NCI-H446 (cell line): ENCODE data around the gene KCNJ18.
"Not testable (repeated sequence)": the region's sequence is repeated elsewhere in the genome, so short reads cannot be mapped to it uniquely, and the experiment has no call there.

ENCODE experiments used
- DNase-seq, 2 experiments: peaks; one replicate each; lab custom pipeline; 2025; lab: John Stamatoyannopoulos, UW

Gene KCNJ18

DNA sequence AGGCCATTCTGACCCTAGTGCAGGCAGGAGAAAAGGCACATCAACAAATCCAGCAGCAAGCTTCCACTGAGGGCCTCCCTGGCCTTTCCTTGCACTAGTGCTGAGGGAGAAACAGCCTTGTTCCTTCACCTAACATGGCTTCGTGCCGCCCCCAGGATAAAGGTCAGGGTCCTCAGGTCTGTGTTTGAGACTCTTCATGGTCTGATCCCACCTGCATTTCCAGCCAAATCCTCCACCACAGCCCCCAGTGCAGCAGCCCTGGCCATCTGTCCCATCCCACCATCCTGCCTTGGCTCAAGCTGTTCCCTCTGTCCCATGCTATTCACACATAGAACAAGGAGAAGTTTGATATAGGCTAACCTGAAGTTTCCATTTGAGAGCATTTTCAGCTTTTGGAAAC, 20.9 kb upstream of the KCNJ18 start:
- not testable (repeated sequence) for DNase-seq

DNA sequence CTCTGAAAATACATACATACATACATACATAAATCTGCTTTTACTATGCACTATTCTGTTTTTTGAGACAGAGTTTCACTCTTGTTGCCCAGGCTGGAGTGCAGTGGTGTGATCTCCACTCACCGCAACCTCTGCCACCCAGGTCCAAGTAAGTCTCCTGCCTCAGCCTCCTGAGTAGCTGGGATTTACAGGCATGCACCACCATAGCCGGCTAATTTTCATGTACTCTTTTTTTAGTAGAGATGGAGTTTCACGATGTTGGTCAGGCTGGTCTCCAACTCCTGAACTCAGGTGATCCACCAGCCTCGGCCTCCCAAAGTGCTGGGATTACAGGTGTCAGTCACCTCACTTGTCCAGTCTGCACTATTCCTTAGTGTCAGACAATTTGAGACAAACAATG, 20.5 kb upstream of the KCNJ18 start:
- DNase-seq, result not testable (repeated sequence)

- DNase-seq, result not testable (repeated sequence)
Observed at GRCh38 chr17:21673451-21674241, 18.7 kb upstream of the KCNJ18 start.

- DNase-seq, result no peak
Observed at GRCh38 chr17:21674242-21674731, 18.0 kb upstream of the KCNJ18 start.

- not testable (repeated sequence) for DNase-seq
Observed at GRCh38 chr17:21674891-21675738, 17.2 kb upstream of the KCNJ18 start.

- not testable (repeated sequence) for DNase-seq
Observed at GRCh38 chr17:21675739-21676130, 16.6 kb upstream of the KCNJ18 start.

GRCh38 chr17:21676281-21677111, 15.8 kb upstream of the KCNJ18 start:
- DNase-seq, result no peak

- no peak for DNase-seq
Observed at GRCh38 chr17:21677126-21677910, 15.0 kb upstream of the KCNJ18 start.

- no peak for DNase-seq
Observed at GRCh38 chr17:21677911-21678310, 14.4 kb upstream of the KCNJ18 start.

DNA sequence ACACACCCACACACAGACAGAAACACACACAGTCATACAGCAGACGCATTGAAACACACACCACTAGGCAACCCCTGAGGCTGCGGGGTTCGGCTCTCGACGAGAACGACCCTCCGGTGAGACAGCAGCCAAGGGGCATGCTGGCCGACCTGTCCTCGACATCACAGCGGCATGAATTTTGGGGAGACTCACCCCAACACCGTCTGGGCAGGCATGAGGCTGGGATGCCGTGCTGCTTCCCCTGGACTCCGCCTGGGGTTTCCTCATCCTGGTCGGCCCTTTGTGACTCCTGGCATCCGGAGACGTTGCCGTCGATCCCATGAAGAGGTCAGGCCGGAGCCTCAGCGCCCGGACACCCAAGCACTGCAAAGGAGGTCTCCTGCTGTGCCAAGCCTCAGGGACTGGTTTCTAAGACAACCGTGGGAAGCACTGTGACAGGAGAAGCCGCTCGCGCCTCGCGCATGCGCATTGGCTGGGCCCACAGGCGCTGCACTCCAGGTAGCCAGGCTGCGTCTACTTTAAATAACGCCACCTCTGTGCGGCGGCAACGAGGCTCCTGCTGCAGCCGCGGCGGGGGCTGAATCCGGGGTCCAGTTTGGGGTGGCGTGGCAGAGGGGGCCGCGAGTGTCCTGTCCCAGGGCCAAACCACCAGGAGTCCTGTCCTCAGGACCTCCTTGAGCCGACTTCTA, 13.8 kb upstream of the KCNJ18 start:
- no peak for DNase-seq

GRCh38 chr17:21679256-21680146, 12.8 kb upstream of the KCNJ18 start:
- DNase-seq, result no peak

- DNase-seq, result no peak
Observed at GRCh38 chr17:21680366-21680765, 12.0 kb upstream of the KCNJ18 start.

DNA sequence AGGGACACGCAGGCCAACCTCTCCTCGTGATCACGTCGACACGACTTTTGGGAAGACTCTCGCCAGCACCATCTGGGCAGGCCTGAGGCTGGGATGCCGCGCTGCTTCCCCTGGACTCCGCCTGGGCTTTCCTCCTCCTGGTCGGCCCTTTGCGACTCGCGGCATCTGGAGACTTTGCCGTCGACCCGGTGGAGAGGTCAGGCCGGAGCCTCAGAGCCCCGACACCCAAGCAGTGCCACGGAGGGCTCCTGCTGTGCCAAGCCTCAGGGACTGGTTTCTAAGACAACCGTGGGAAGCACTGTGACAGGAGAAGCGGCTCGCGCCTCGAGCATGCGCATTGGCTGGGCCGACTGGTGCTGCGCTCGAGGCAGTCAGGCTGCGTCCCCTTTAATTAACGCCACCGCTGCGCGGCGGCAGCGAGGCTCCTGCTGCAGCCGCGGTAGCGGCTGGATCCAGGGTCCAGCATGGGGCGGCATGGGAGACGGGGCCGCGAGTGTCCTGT, 11.4 kb upstream of the KCNJ18 start:
- peak in 1 of 2 experiments; percentile 9 for DNase-seq

- DNase-seq, result not testable (repeated sequence)
Observed at GRCh38 chr17:21681576-21681975, 10.7 kb upstream of the KCNJ18 start.

DNA sequence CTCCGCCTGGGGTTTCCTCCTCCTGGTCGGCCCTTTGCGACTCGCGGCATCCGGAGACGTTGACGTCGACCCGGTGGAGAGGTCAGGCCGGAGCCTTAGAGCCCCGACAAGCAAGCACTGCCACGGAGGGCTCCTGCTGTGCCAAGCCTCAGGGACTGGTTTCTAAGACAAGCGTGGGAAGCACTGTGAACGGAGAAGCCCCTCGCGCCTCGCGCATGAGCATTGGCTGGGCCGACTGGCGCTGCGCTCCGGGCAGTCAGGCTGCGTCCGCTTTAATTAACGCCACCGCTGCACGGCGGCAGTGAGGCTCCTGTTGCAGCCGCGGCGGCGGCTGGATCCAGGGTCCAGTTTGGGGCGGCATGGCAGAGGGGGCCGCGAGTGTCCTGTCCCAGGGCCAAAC, 10.2 kb upstream of the KCNJ18 start:
- DNase-seq, result not testable (repeated sequence)

DNA sequence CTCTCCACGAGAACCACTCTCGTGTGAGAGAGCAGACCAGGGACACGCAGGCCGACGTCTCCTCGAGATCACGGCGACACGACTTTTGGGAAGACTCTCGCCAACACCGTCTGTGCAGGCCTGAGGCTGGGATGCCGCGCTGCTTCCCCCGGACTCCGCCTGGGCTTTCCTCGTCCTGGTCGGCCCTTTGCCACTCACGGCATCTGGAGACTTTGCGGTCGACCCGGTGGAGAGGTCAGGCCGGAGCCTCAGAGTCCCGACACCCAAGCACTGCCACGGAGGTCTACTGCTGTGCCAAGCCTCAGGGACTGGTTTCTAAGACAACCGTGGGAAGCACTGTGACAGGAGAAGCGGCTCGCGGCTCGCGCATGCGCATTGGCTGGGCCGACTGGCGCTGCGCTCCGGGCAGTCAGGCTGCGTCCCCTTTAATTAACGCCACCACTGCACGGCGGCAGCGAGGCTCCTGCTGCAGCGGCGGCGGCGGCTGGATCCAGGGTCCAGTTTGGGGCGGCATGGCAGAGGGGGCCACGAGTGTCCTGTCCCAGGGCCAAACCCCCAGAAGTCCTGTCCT, 9.1 kb upstream of the KCNJ18 start:
- not testable (repeated sequence) for DNase-seq

DNA sequence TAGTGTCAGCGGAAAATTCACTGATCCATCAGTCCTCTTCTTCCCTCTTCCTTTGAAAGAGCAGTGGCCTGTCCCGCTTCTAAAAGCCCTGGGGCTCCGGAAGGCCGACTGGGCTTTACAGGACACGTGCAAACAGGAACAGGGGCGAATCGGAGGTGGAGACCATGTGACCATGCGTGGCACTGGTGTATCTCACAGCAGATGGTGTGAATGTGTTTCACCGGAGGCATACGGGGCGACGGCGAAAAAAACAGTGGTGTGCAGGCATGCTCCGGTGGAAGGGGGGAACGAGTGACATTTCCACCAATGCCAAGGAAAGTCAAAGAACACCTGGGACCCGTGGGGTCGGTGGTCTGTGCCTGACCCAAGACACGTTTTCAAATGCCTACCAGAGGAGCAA, 8.4 kb upstream of the KCNJ18 start:
- not testable (repeated sequence) for DNase-seq

DNA sequence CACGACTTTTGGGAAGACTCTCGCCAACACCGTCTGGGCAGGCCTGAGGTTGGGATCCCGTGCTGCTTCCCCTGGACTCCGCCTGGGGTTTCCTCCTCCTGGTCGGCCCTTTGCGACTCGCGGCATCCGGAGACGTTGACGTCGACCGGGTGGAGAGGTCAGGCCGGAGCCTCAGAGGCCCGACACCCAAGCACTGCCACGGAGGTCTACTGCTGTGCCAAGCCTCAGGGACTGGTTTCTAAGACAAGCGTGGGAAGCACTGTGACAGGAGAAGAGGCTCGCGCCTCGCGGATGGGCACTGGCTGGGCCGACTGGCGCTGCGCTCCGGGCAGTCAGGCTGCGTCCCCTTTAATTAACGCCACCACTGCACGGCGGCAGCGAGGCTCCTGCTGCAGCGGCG, 7.9 kb upstream of the KCNJ18 start:
- not testable (repeated sequence) for DNase-seq
